Mesenchymal stem cell (in vitro differentiated cells and primary cell): ENCODE results near the gene HNF4A.

Experiments
- DNase-seq: peaks from one replicate; pipeline ENCODE4 v3.0.0-alpha.2; 2013
- H2AFZ ChIP-seq: one replicate; pipeline ENCODE4 v1.6.1; 2013; ENCODE audit warnings: low read depth, mild to moderate bottlenecking, control low read depth, inconsistent platforms, low read length, moderate library complexity
- H2AK5ac ChIP-seq: 2 replicates; pipeline ENCODE4 v1.6.1; 2013; ENCODE audit warnings: low read length, moderate library complexity, mild to moderate bottlenecking, inconsistent platforms; ENCODE audit not compliant: severe bottlenecking
- H2BK120ac ChIP-seq: one replicate; pipeline ENCODE4 v1.6.1; 2013; ENCODE audit warnings: low read depth, mild to moderate bottlenecking, inconsistent platforms, low read length, moderate library complexity
- H2BK12ac ChIP-seq, 2 experiments: one replicate each; pipeline ENCODE4 v1.6.1; 2013; ENCODE audit warnings: inconsistent platforms in 2 of 2, low read length in 2 of 2, mild to moderate bottlenecking in 2 of 2, moderate library complexity in 2 of 2, control low read depth in 1 of 2
- H2BK15ac ChIP-seq: one replicate; pipeline ENCODE4 v1.6.1; 2013; ENCODE audit warnings: mild to moderate bottlenecking, low read depth, inconsistent platforms; ENCODE audit not compliant: poor library complexity, severe bottlenecking
- H2BK5ac ChIP-seq: 2 replicates; pipeline ENCODE4 v1.6.1; 2013; ENCODE audit warnings: low read depth, mild to moderate bottlenecking, low read length, control low read depth, inconsistent platforms; ENCODE audit not compliant: poor library complexity, severe bottlenecking
- H3K14ac ChIP-seq, 2 experiments: one replicate each; pipeline ENCODE4 v1.6.1; 2013; ENCODE audit warnings: inconsistent platforms in 2 of 2, low read length in 2 of 2, control low read depth in 1 of 2, mild to moderate bottlenecking in 1 of 2, moderate library complexity in 1 of 2
- H3K18ac ChIP-seq, 2 experiments: one replicate each; pipeline ENCODE4 v1.6.1; 2013; ENCODE audit warnings: inconsistent platforms in 2 of 2, low read length in 2 of 2, control low read depth in 1 of 2, low read depth in 1 of 2, mild to moderate bottlenecking in 1 of 2
- H3K23ac ChIP-seq, 2 experiments: one replicate each; pipeline ENCODE4 v1.6.1; 2013; ENCODE audit warnings: inconsistent platforms in 2 of 2, low read length in 2 of 2, mild to moderate bottlenecking in 2 of 2, moderate library complexity in 2 of 2, control low read depth in 1 of 2
- H3K27ac ChIP-seq: 2 replicates; pipeline ENCODE4 v1.5.1; 2013; ENCODE audit warnings: mild to moderate bottlenecking, moderate library complexity, low read length, control low read depth, inconsistent platforms; ENCODE audit not compliant: poor library complexity, severe bottlenecking
- H3K27me3 ChIP-seq, 2 experiments: 2 replicates each; pipeline versions ENCODE4 v1.6.1 to v1.7.0; 2013; ENCODE audit warnings: low read length in 2 of 2, mild to moderate bottlenecking in 2 of 2, moderate library complexity in 2 of 2, control low read depth in 1 of 2, inconsistent platforms in 1 of 2; ENCODE audit not compliant: control insufficient read depth in 1 of 2, insufficient read depth in 1 of 2
- H3K36me3 ChIP-seq, 2 experiments: 2 replicates each; pipeline versions ENCODE4 v1.6.1 to v1.7.0; 2013; ENCODE audit warnings: low read length in 2 of 2, control low read depth in 1 of 2, inconsistent platforms in 1 of 2, low read depth in 1 of 2, mild to moderate bottlenecking in 1 of 2; ENCODE audit not compliant: insufficient read depth in 2 of 2, control insufficient read depth in 1 of 2
- H3K4ac ChIP-seq, 2 experiments: one replicate each; pipeline ENCODE4 v1.6.1; 2013; ENCODE audit warnings: inconsistent platforms in 2 of 2, low read length in 2 of 2, mild to moderate bottlenecking in 2 of 2, moderate library complexity in 2 of 2, control low read depth in 1 of 2, low read depth in 1 of 2
- H3K4me1 ChIP-seq: 2 replicates; pipeline ENCODE4 v1.6.1; 2013; ENCODE audit warnings: low read depth, low read length, control low read depth; ENCODE audit not compliant: control insufficient read depth, insufficient read depth
- H3K4me2 ChIP-seq: 2 replicates; pipeline ENCODE4 v1.6.1; 2013; ENCODE audit warnings: low read length, mild to moderate bottlenecking, inconsistent platforms; ENCODE audit not compliant: poor library complexity, severe bottlenecking
- H3K4me3 ChIP-seq, 2 experiments: 2 replicates each; pipeline versions ENCODE4 v1.5.1 to v1.7.0; 2013; ENCODE audit warnings: low read length in 2 of 2, mild to moderate bottlenecking in 2 of 2, control low read depth in 1 of 2, low read depth in 1 of 2; ENCODE audit not compliant: insufficient read depth in 1 of 2
- H3K79me1 ChIP-seq: replicated peaks from 2 replicates; pipeline ENCODE4 v1.6.1; 2013; ENCODE audit warnings: mild to moderate bottlenecking, control low read depth, low read length, inconsistent platforms; ENCODE audit not compliant: poor library complexity, severe bottlenecking
- H3K9ac ChIP-seq: 2 replicates; pipeline ENCODE4 v1.7.0; 2013; ENCODE audit warnings: mild to moderate bottlenecking, low read length, moderate library complexity
- H3K9me3 ChIP-seq: 2 replicates; pipeline ENCODE4 v1.7.0; 2013; ENCODE audit warnings: mild to moderate bottlenecking, low read length; ENCODE audit not compliant: control insufficient read depth
- H4K8ac ChIP-seq: one replicate; pipeline ENCODE4 v1.6.1; 2013; ENCODE audit warnings: inconsistent platforms, mild to moderate bottlenecking, low read length, moderate library complexity
- H4K91ac ChIP-seq: one replicate; pipeline ENCODE4 v1.6.1; 2013; ENCODE audit warnings: mild to moderate bottlenecking, low read length, inconsistent platforms
- WGBS: methylation state at CpG from one replicate; pipeline ENCODE4 v1.1.7; 2013; ENCODE audit warnings: mixed read lengths; 5-methylcytosine and 5-hydroxymethylcytosine counted together

HNF4A gene

DNA sequence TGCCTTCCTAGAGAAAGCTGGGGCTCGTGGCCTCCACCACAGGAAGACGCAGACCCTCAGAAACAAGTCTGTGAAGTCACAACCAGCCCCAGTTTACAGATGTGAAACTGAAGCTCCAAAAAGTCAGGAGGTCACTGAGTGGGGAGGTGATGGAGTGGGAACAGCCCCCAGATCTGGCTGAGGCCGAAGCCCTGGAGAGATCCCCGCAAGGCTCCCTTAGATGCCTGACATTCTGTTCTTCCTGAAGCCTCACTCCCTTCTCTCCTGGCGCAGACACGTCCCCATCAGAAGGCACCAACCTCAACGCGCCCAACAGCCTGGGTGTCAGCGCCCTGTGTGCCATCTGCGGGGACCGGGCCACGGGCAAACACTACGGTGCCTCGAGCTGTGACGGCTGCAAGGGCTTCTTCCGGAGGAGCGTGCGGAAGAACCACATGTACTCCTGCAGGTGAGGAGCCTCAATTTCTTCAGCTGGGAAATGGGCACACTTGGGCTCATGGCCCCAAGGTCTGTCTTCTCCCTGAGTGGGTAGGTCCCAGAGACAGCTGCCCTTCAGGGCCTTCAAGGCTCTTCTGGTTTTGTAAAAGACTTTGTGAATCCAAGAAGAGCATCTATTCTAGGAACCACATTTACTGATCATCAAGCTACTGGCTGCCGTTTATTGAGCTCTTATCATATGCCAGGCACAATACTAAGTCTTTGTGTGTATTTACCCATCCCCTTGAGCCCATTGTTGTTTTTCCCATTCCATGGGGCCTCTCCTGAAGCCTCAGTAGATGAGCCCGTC, 50.5 kb downstream of the HNF4A start:
- Histone ChIP-seq H2BK5ac (no peak overlapping the region), H2AK5ac (no peak overlapping the region)
- WGBS, result 92% methylated on average over 20 of the region's 20 CpGs

DNA sequence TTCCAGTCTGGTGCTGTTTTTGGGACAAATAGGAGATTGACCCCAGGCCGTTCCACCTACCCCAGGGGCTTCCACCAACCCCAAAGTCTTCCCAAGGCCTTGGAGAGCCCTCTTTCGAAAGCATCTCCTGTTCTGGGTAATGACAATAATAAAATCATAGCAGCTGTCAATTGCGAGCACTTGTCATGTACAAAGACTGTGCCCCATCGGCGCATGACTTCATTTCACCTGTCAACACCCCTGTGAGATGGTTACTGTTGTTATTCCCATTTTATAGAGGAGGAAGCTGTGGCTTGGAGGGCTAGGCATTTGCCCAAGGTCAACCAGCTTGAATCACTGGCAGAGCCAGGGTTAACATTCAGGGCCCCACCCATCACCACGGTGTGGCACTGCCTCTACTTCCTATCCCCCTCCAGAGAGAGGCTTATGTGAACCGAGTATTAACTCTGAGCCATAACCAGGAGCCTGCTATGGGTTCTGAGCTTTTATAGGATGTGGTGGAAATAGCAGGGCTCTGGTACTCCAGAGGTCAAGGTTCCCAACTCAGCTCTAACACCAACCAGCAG, 51.2 kb downstream of the HNF4A start:
- Histone ChIP-seq H3K9me3 (no peaks in the 10 kb centered on the region), H2BK12ac (no peak overlapping the region), H2AK5ac (no peak overlapping the region), H3K9ac (no peak overlapping the region), H3K14ac (no peak overlapping the region), H2BK15ac (no peak overlapping the region), H2BK5ac (no peak overlapping the region), H3K79me1 (no peaks in the 10 kb centered on the region), H3K4ac (no peak overlapping the region), H3K4me2 (no peak overlapping the region), H3K18ac (no peak overlapping the region), H3K23ac (no peak overlapping the region), H3K36me3 (no peaks in the 10 kb centered on the region), H3K27ac (no peak overlapping the region), H3K4me1 (peaks cover 18% of the 10 kb centered on the region), H3K4me3 (no peak overlapping the region), H4K91ac (no peak overlapping the region), H3K27me3 (peaks cover 10 to 61% of the 10 kb centered on the region in 2 experiments), H2AFZ (no peak overlapping the region), H2BK120ac (no peak overlapping the region), H4K8ac (no peak overlapping the region)
- WGBS, result 86% methylated on average over 6 of the region's 7 CpGs
- DNase-seq, result no peak

More for the DNA sequence above, 50.5 kb downstream of the HNF4A start:
- no peak overlapping the region for H3K4ac ChIP-seq
- no peak overlapping the region for H4K91ac ChIP-seq
- no peak overlapping the region for H3K23ac ChIP-seq
- no peak overlapping the region for H3K14ac ChIP-seq
- H3K27me3 ChIP-seq, result peaks cover 13 to 62% of the 10 kb centered on the region in 2 experiments
- H3K4me3 ChIP-seq, result no peak overlapping the region
- no peak overlapping the region for H3K18ac ChIP-seq
- no peak overlapping the region for H2BK12ac ChIP-seq
- no peak overlapping the region for H3K4me2 ChIP-seq
- no peak overlapping the region for H3K27ac ChIP-seq
- no peak for DNase-seq
- H2AFZ ChIP-seq, result no peak overlapping the region
- H2BK15ac ChIP-seq, result no peak overlapping the region
- no peak overlapping the region for H2BK120ac ChIP-seq
- peaks cover 25% of the 10 kb centered on the region for H3K4me1 ChIP-seq
- H3K36me3 ChIP-seq, result no peaks in the 10 kb centered on the region
- H4K8ac ChIP-seq, result no peak overlapping the region
- H3K9ac ChIP-seq, result no peak overlapping the region
- no peaks in the 10 kb centered on the region for H3K9me3 ChIP-seq
- H3K79me1 ChIP-seq, result no peaks in the 10 kb centered on the region

DNA sequence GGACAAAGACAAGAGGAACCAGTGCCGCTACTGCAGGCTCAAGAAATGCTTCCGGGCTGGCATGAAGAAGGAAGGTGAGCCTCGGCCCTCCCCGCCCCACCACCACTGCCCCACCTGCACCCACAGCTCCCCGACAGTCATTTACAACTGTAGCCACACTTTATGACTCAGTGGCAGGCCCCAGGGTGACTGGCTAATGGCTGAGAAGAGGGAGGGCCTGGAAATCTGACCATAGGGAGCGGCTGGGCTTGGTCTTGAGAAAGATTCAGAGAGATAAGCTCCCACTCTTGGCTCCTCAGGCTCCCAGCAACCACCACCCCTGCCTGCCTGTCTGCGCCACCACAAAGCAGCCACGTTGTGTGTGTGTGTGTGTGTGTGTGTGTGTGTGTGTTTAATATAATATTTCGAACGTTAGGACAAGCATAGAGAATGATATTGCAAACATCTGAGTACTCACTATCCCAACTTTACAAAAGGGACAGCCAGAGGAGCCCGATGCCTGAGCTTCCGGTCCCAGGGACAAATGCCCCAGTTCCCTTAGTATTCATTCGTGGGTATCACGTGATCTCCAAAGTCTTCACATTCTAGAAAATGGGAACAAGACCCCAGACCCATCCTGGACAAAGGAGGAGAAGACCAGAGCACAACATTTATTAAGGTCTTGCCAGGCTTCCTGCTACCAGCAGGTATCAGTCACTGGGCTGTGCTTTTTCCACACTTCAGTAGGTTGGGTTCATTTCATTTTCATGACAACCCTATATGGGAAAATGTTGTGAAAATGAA, 52.1 kb downstream of the HNF4A start:
- no peak overlapping the region for H3K4ac ChIP-seq
- 64% methylated on average over 10 of the region's 14 CpGs for WGBS
- peak; percentile 20 for DNase-seq
- peaks cover 17 to 59% of the 10 kb centered on the region in 2 experiments for H3K27me3 ChIP-seq
- H4K91ac ChIP-seq, result no peak overlapping the region
- no peak overlapping the region for H2BK12ac ChIP-seq
- H3K9ac ChIP-seq, result no peak overlapping the region
- H3K18ac ChIP-seq, result no peak overlapping the region
- H3K4me2 ChIP-seq, result no peak overlapping the region
- H2BK120ac ChIP-seq, result no peak overlapping the region
- H2BK5ac ChIP-seq, result no peak overlapping the region
- peaks cover 11% of the 10 kb centered on the region for H3K4me1 ChIP-seq
- H3K9me3 ChIP-seq, result no peaks in the 10 kb centered on the region
- H3K27ac ChIP-seq, result no peak overlapping the region
- no peak overlapping the region for H3K14ac ChIP-seq
- H3K79me1 ChIP-seq, result no peaks in the 10 kb centered on the region
- no peak overlapping the region for H2AFZ ChIP-seq
- no peak overlapping the region for H3K4me3 ChIP-seq
- H2BK15ac ChIP-seq, result no peak overlapping the region
- no peaks in the 10 kb centered on the region for H3K36me3 ChIP-seq
- no peak overlapping the region for H4K8ac ChIP-seq
- H2AK5ac ChIP-seq, result no peak overlapping the region
- H3K23ac ChIP-seq, result no peak overlapping the region

DNA sequence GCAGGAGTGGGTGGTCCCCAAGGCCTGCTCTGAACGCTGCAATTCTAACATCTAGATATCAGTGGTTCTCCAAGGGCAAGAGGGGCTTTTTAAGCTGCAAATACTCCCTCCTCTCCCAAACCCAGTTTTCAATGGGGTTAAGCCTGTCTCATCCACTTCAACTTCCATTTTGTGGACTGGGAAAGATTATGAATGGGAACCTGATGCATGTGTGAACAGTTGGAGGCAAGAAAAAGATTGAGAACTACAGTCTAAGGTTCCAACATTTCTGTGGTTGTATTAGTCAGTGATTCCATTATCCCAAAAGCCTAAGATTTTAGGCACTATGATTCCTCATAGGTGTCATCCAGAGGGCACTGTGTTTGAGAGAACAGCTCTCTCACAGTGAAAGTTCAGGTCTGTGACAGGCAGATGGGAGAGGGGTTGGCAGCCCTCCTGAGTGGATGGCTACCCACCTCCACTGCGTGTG, 53.7 kb downstream of the HNF4A start:
- Histone ChIP-seq H2BK12ac (no peak overlapping the region), H3K4me3 (no peak overlapping the region), H2AFZ (no peak overlapping the region), H2AK5ac (no peak overlapping the region), H3K4me2 (no peak overlapping the region), H3K36me3 (no peaks in the 10 kb centered on the region), H3K14ac (no peak overlapping the region), H4K91ac (no peak overlapping the region), H3K18ac (no peak overlapping the region), H3K9me3 (no peaks in the 10 kb centered on the region), H3K79me1 (no peaks in the 10 kb centered on the region), H3K27me3 (peaks cover 28 to 59% of the 10 kb centered on the region in 2 experiments), H3K27ac (no peak overlapping the region), H2BK5ac (no peak overlapping the region), H3K23ac (no peak overlapping the region), H3K4me1 (peaks cover 7% of the 10 kb centered on the region), H3K4ac (no peak overlapping the region), H3K9ac (no peak overlapping the region), H2BK120ac (no peak overlapping the region), H4K8ac (no peak overlapping the region), H2BK15ac (no peak overlapping the region)
- DNase-seq, result no peak
- 59% methylated on average over 2 of the region's 2 CpGs for WGBS
